OCI-LY7 (cell line): ENCODE data around the gene RNF10.
A peak's percentile ranks its signal among the peaks of the same experiment; 100 is the strongest.

ENCODE experiments used
- CTCF ChIP-seq: fragments of 200-600 bp; sonication (generic); conservative IDR thresholded peaks from 2 replicates; pipeline ENCODE4 v1.5.1; 2014; ENCODE audit warnings: mild to moderate bottlenecking, antibody characterized with exemption, low read length, moderate library complexity, mixed read lengths
- EZH2phosphoT487 ChIP-seq: fragments of 200-600 bp; sonication (generic); IDR thresholded peaks from 2 replicates; pipeline ENCODE4 v1.6.1; 2018; ENCODE audit warnings: low read depth, borderline replicate concordance, mild to moderate bottlenecking, mixed run types, antibody characterized with exemption, low read length, moderate library complexity, mixed read lengths

GRCh38 chr12:120584343-120585149 lies 50.4 kb downstream of the RNF10 start:
- TF ChIP-seq CTCF (peak; percentile 53), EZH2phosphoT487 (no peak)
